Vagina (tissue), 2 donors: ENCODE measurements around the gene CWC15. TPM values are rescaled to one million over a fixed set of nuclear protein-coding genes. Genes with fewer than 3 reads are reported as not detected.
A peak's percentile ranks its signal among the peaks of the same experiment; 100 is the strongest.

Source experiments
- DNase-seq, 2 donors: peaks; one replicate each; pipeline ENCODE4 v3.0.0-alpha.2; 2017; ENCODE audit errors: extremely low spot score in 2 of 2
- H3K27ac ChIP-seq: fragments of 200-600 bp; sonication (generic); one replicate; pipeline ENCODE4 v1.5.1; 2019
- H3K27me3 ChIP-seq: fragments of 200-600 bp; sonication (generic); one replicate; pipeline ENCODE4 v1.5.1; 2019
- H3K36me3 ChIP-seq, 2 donors: fragments of 200-600 bp; sonication (generic); one replicate each; pipeline ENCODE4 v1.5.1; 2017 to 2019
- H3K4me1 ChIP-seq: fragments of 200-600 bp; sonication (generic); one replicate; pipeline ENCODE4 v1.5.1; 2019
- H3K4me3 ChIP-seq, 2 donors: fragments of 200-600 bp; sonication (generic); 1 replicate in 1 of 2; 2 replicates in 1 of 2; pipeline ENCODE4 v1.5.1; 2016 to 2019
- H3K9me3 ChIP-seq: fragments of 200-600 bp; sonication (generic); one replicate; pipeline ENCODE4 v1.5.1; 2019
- POLR2A ChIP-seq, 2 donors: fragments of 450-650 bp; IDR thresholded peaks; one replicate each; pipeline ENCODE4 v1.6.1; 2017; ENCODE audit warnings: antibody characterized with exemption in 2 of 2, mild to moderate bottlenecking in 2 of 2, moderate library complexity in 2 of 2
- POLR2AphosphoS5 ChIP-seq, 2 donors: sonication (generic); formaldehyde crosslinking; IDR thresholded peaks; one replicate each; pipeline ENCODE4 v1.9.0; 2017; ENCODE audit warnings: antibody characterized with exemption in 2 of 2, mild to moderate bottlenecking in 2 of 2, low read depth in 1 of 2; ENCODE audit not compliant: insufficient read depth in 1 of 2
- intact Hi-C: fragments of 100-400 bp; cut with DNase I; formaldehyde crosslinking; loops from one replicate; pipeline ENCODE4 v1.15.1; 2023
- total RNA-seq: library from RNA; depleted of rRNA; stranded (reverse); fragments of >200 nt; gene quantifications from one replicate; pipeline ENCODE4 v1.2.3, GENCODE V29; 2016
- TF ChIP-seq, protein P1 (sequence below), 3 experiments: fragments of 450-650 bp in 2 of 3; fragments of 200-600 bp in 1 of 3; sonication (generic) in 1 of 3; IDR thresholded peaks; one replicate each; pipeline ENCODE4 v1.5.1; 2017 to 2019; ENCODE audit warnings: antibody characterized with exemption in 3 of 3, mild to moderate bottlenecking in 2 of 3, moderate library complexity in 2 of 3

CWC15 gene
- total RNA-seq, 1 donor from 2014 or later = 38.1 TPM

GRCh38 chr11:94958121-94958696 is 15.1 kb downstream of the CWC15 start:
- peaks cover 0 to 16% of the 10 kb centered on the region in 2 donors for H3K36me3 ChIP-seq

GRCh38 chr11:94956963-94957362 is 16.4 kb downstream of the CWC15 start:
- Histone ChIP-seq H3K36me3 (peaks cover 0 to 4% of the 10 kb centered on the region in 2 donors), H3K9me3 (no peaks in the 10 kb centered on the region), H3K4me1 (peaks cover 5% of the 10 kb centered on the region), H3K4me3 (no peak overlapping the region), H3K27me3 (no peaks in the 10 kb centered on the region), H3K27ac (no peak overlapping the region)
- intact Hi-C loops = no loop called here
- no peak for DNase-seq
- TF ChIP-seq, protein P1, sequence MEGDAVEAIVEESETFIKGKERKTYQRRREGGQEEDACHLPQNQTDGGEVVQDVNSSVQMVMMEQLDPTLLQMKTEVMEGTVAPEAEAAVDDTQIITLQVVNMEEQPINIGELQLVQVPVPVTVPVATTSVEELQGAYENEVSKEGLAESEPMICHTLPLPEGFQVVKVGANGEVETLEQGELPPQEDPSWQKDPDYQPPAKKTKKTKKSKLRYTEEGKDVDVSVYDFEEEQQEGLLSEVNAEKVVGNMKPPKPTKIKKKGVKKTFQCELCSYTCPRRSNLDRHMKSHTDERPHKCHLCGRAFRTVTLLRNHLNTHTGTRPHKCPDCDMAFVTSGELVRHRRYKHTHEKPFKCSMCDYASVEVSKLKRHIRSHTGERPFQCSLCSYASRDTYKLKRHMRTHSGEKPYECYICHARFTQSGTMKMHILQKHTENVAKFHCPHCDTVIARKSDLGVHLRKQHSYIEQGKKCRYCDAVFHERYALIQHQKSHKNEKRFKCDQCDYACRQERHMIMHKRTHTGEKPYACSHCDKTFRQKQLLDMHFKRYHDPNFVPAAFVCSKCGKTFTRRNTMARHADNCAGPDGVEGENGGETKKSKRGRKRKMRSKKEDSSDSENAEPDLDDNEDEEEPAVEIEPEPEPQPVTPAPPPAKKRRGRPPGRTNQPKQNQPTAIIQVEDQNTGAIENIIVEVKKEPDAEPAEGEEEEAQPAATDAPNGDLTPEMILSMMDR (IDR thresholded peaks at IDR 0.05) = no peak
- no peak for TF ChIP-seq POLR2A (IDR thresholded peaks at IDR 0.05)
- no peak for TF ChIP-seq POLR2AphosphoS5 (IDR thresholded peaks at IDR 0.05; ENCODE audit: insufficient read depth in 1 of 2, low read depth in 1 of 2)

More at GRCh38 chr11:94958121-94958696, 15.1 kb downstream of the CWC15 start:
- no peak for DNase-seq
- Histone ChIP-seq H3K27me3 (no peaks in the 10 kb centered on the region), H3K4me1 (peaks cover 5% of the 10 kb centered on the region), H3K4me3 (no peak overlapping the region), H3K27ac (peak overlapping the region; percentile 66), H3K9me3 (no peaks in the 10 kb centered on the region)
- TF ChIP-seq POLR2AphosphoS5 (IDR thresholded peaks at IDR 0.05; ENCODE audit: insufficient read depth in 1 of 2, low read depth in 1 of 2) (no peak), POLR2A (IDR thresholded peaks at IDR 0.05) (no peak)
- TF ChIP-seq, protein P1 (IDR thresholded peaks at IDR 0.05) = no peak
- intact Hi-C loops = no loop called here

DNA sequence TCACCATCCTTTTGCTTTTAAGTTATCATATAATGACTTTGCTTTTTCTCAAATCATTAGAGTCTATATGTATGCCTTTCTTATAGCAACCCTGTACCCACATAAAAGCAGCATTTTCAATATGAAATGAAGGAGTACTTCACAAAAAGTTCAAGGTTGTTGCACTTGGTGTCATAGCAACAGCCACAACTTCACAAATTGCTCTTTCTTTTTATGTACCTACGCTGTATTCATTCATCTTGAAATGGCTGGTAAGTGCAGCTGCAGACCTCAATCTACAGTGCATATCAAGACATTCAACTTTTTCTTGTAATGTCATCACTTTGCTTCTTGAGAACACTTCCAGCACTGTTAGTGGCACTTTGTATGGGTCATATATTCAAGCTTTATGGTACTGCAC is 18.6 kb downstream of the CWC15 start:
- no peaks in the 10 kb centered on the region for H3K27me3 ChIP-seq
- H3K4me1 ChIP-seq = peaks cover 5% of the 10 kb centered on the region
- no peaks in the 10 kb centered on the region for H3K36me3 ChIP-seq
- no peak overlapping the region for H3K27ac ChIP-seq
- intact Hi-C loops = no loop called here
- no peaks in the 10 kb centered on the region for H3K9me3 ChIP-seq
- DNase-seq = no peak
- TF ChIP-seq, protein P1 (IDR thresholded peaks at IDR 0.05) = no peak
- TF ChIP-seq POLR2A (IDR thresholded peaks at IDR 0.05) (no peak), POLR2AphosphoS5 (IDR thresholded peaks at IDR 0.05; ENCODE audit: insufficient read depth in 1 of 2, low read depth in 1 of 2) (no peak)
- no peak overlapping the region for H3K4me3 ChIP-seq

GRCh38 chr11:94948070-94948617 is 25.2 kb downstream of the CWC15 start:
- H3K9me3 ChIP-seq = no peaks in the 10 kb centered on the region
- no peaks in the 10 kb centered on the region for H3K4me1 ChIP-seq
- no peak overlapping the region for H3K4me3 ChIP-seq
- intact Hi-C loops = no loop called here
- H3K36me3 ChIP-seq = no peaks in the 10 kb centered on the region
- no peak overlapping the region for H3K27ac ChIP-seq
- DNase-seq = no peak
- H3K27me3 ChIP-seq = no peaks in the 10 kb centered on the region
- TF ChIP-seq, protein P1 (IDR thresholded peaks at IDR 0.05) = no peak
- TF ChIP-seq POLR2A (IDR thresholded peaks at IDR 0.05) = no peak
- no peak for TF ChIP-seq POLR2AphosphoS5 (IDR thresholded peaks at IDR 0.05; ENCODE audit: insufficient read depth in 1 of 2, low read depth in 1 of 2)

DNA sequence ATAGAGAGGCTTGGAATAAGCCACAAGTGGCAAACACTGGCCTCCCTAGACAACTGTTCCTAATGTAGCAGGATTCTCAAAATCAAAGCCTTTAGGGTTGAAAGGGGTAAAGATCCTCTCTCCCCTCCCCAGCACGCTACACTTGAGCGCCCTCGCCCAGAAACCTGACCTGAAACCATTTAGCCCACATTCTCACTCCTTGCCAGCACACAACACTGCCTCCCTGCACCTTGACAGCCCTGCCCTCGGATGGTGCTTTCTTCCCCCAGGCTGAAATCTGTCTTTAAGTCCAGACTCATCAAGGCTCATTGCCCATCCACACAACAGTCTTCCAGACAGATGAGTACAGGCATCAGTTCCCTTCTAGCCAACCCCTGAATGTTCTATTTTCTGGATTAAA is 26.5 kb downstream of the CWC15 start:
- Histone ChIP-seq H3K4me1 (no peaks in the 10 kb centered on the region), H3K9me3 (no peaks in the 10 kb centered on the region), H3K27ac (no peak overlapping the region), H3K36me3 (no peaks in the 10 kb centered on the region), H3K4me3 (no peak overlapping the region), H3K27me3 (no peaks in the 10 kb centered on the region)
- TF ChIP-seq POLR2AphosphoS5 (IDR thresholded peaks at IDR 0.05; ENCODE audit: insufficient read depth in 1 of 2, low read depth in 1 of 2) (no peak), POLR2A (IDR thresholded peaks at IDR 0.05) (no peak)
- TF ChIP-seq, protein P1 (IDR thresholded peaks at IDR 0.05) = no peak
- no peak for DNase-seq
- intact Hi-C loops = no loop called here
